ENCODE measurements around the gene CDK11B.

DNA sequence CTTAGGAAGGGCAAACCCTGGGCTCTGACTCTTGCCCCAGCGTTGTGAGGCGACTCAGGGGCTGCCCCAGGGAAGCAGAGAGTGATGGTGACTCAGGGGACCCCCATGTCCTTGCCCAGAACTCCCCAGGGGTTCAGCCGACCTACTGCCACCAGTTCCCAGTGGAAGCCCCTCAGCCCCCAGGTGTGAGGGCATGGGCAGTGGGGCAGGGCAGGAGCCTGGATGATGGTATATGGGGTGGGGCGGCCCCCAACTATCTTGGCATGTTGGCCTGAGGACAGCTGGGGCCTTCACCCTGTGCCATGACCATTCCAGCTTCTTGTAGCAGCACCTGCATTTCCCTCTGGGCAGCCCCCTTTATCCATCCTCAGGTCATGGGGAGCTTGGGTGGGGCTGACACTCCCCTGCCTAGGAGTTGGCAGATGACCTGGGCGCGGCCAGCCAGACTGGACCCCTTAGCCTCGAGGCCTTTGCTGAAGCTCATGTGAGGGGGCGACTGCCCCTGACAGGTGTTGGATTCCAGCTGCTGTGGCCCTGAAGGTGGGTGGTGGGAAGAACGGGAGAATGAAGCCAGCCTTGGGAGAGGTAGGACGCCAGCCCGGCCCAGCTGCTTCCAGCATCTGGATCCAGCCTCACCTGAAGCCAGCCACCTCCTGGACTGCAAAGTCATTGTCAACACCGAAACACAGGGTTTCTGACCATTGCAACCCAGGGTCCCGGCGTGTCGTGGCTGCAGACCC is 57.1 kb downstream of the CDK11B start:
- TF ChIP-seq, protein P1, sequence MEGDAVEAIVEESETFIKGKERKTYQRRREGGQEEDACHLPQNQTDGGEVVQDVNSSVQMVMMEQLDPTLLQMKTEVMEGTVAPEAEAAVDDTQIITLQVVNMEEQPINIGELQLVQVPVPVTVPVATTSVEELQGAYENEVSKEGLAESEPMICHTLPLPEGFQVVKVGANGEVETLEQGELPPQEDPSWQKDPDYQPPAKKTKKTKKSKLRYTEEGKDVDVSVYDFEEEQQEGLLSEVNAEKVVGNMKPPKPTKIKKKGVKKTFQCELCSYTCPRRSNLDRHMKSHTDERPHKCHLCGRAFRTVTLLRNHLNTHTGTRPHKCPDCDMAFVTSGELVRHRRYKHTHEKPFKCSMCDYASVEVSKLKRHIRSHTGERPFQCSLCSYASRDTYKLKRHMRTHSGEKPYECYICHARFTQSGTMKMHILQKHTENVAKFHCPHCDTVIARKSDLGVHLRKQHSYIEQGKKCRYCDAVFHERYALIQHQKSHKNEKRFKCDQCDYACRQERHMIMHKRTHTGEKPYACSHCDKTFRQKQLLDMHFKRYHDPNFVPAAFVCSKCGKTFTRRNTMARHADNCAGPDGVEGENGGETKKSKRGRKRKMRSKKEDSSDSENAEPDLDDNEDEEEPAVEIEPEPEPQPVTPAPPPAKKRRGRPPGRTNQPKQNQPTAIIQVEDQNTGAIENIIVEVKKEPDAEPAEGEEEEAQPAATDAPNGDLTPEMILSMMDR (IDR thresholded peaks at IDR 0.05; ENCODE audit: low read depth, low read length), result no peak
- no peak for TF ChIP-seq EZH2phosphoT487 (IDR thresholded peaks at IDR 0.05; ENCODE audit: low read depth)
